COR-L47 (cell line): ENCODE measurements around the gene TLK1.

Experiments used
- DNase-seq: peaks from one replicate; lab custom pipeline; 2025; lab: John Stamatoyannopoulos, UW

TLK1 gene

GRCh38 chr2:171160119-171160955 lies at the start of gene TLK1:
Gene TLK1, minus strand, starts transcription at chr2:171160893. Its CDS starts 465 bp downstream, at chr2:171160428.
- DNase-seq: peak; percentile 84

- no peak for DNase-seq
Observed at GRCh38 chr2:171210216-171210863, 49.6 kb upstream of the TLK1 start.

DNA sequence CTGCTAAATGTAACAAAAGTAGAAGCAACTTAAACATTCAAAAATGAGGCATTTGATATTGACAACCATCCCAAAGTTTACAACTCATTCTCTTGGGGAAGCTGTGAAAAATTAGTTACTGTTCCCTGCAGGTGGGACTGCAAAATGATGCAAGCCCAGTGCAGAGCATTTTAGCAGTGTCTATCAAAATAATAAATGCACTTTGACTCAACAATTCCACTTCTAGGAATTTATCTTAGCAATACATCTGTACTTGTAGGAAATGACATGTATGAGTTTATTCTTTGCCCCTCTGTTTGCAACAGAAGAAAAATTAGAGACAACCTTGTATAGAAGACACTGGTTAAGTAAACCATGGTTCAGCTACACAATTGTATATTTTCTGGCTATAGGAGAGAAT lies 48.0 kb upstream of the TLK1 start:
- DNase-seq: no peak

DNA sequence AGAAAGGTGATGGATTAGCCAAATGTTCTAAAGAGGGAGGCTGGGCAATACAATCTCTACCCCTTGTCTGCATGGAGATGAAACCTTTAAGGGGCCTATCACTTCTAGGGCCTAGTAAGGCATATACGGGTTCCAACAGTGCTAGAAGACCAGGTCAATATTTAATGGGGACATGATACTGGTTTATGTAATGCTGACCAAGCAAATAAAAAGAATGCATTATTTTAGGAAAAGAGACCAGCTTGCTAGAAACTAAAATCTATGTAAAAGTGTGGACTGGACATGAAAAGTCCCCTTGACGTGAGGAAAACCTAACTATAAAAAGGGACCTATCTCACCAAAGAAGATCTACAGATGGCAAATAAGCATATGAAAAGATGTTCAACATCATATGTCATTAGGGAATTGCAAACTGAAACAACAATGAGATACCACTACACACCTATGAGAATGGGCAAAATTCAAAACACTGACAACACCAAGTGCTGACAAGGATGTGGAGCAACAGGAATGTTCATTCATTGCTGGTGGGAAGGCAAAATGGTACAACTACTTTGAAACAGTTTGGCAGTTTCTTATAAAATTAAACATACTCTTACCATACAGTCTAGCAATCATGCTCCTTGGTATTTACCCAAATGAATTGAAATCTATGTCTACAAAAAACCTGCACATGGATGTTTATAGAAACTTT lies 45.9 kb upstream of the TLK1 start:
- DNase-seq: no peak

DNA sequence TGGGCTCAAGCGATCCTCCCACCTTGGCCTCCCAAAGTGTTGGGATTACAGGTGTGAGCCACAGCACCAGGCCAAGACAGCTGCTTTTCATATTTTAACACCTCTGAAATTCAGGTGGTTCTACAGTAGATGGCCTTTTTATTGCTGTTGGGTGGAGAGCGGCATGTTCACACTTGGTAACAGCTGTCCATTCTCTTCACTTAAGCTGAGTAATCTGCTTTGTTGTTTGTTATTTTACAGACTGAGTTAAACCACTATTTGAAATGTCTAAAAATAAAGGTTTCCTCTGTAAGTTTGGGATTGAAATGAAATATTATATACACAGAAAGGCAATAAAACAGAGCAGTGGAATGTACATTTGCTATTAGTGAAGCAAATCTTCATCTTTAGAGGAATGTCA lies 44.9 kb upstream of the TLK1 start:
- no peak for DNase-seq

- no peak for DNase-seq
Observed at GRCh38 chr2:171201767-171202166, 41.1 kb upstream of the TLK1 start.

GRCh38 chr2:171201271-171201670 lies 40.6 kb upstream of the TLK1 start:
- no peak for DNase-seq

DNA sequence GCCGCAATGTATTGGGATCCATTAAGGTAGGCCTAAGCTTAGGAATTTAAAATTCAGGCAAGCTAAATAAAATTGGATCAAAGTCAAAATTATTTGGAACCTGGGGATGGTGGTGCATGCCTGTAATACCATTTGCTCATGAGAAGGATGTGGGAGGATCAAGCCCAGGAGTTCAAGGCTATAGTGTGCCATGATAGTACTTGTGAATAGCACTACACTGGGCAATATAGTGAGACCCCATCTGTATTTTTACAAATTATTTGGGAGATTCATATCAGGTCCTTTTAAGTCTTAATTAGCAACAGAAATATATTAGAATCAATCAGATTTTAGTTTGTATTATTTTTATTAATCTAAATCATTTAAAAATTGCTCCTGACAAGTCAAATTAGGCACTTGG lies 39.8 kb upstream of the TLK1 start:
- no peak for DNase-seq

DNA sequence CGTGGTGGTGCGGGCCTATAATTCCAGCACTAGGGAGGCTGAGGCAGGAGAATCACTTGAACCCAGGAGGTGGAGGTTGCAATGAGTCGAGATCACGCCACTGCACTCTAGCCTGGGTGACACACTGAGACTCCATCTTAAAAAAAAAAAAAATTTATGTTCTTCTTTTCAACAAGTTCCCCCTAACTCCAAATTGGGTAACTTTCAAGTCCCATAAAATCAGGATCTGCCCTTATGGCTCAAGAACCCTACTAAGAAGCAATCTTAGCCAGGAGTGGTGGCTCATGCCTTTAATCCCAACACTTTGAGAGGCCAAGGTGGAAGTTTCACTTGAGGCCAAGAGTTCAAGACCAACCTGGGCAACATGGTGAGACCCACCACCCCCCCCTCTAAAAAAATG lies 30.3 kb upstream of the TLK1 start:
- DNase-seq: no peak

DNA sequence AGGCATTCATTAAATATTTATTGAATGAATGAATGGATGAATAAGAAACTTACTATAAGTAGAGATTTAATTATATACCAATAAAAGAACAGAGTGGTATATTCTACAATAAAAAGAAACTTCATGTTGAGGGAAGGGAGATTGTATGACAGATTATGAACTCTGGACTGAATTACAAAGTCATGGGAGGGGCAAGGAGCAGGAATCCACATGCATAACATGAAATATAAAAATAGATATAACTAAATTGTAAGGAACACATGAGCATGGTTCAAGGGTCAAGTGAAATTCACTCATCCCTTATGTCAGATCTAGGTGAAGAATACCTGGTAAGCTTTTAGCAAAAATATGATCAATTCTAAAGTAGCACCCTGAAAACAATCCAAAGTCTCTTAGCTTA lies 27.1 kb upstream of the TLK1 start:
- no peak for DNase-seq

DNA sequence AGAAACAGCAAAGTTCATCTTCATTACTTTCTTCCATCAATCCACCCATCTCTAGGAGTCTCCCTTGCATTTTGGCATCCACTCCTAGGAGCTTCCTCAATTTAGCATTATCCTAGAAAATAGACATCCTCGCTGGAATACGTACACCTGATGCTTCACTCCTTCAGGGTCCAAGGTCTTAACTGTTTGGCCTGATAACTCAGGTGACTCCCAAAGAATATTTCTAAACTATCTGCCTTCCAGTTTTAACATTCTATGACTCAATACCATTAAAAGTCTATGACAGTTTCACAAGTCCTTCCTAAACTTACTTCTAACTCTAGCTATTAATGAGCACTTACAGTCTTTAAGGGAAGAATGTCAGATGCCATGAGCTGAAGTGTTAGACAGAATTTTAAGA lies 26.5 kb upstream of the TLK1 start:
- DNase-seq: no peak

DNA sequence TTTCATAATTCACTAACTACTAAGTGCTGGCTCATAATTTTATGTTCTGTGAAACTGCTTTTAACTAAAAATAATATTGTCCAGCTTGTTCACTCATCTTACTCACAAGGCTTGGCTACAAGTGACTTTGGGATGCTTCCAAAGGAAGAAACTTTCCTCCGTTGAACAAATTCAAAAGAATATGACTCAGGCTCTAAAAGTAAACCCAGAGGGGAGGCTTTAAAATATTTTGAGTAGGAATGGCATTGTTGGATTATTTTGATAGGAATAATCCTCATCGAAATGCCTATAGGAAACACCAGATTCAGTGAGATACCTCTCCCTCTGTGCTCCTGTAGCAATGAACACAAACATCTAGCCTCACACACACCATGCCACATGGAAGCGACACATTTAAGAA lies 25.2 kb upstream of the TLK1 start:
- DNase-seq: no peak

DNA sequence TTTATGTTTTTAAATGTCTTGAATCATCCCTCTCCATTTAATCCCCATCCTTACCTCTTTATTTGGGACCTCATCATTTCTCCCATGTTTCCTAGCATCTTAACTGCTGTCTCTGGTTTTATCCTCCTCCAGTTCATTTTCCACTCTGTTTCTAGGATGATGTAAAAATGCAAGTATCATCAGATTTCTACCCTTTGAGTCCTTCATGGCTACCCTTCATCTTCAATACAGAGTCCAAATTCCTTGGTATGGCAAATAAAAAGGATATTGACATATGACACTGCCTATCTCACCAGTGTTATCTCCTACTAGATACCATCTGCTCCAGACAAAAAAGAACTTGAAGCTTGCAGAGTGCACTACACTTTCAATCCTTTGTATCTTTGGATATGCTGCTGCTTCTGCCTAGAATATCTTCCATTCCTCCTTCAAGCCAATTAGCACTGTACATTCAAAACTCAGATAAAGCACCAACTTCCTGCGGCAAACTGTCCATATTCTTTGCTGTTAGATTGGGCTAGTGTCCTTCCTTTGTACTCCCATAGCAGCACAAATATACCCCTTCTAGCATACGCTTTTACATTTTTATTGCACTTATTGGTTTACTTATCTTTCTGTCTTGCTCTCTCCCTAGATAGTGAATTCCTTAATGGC lies 24.6 kb upstream of the TLK1 start:
- DNase-seq: no peak

DNA sequence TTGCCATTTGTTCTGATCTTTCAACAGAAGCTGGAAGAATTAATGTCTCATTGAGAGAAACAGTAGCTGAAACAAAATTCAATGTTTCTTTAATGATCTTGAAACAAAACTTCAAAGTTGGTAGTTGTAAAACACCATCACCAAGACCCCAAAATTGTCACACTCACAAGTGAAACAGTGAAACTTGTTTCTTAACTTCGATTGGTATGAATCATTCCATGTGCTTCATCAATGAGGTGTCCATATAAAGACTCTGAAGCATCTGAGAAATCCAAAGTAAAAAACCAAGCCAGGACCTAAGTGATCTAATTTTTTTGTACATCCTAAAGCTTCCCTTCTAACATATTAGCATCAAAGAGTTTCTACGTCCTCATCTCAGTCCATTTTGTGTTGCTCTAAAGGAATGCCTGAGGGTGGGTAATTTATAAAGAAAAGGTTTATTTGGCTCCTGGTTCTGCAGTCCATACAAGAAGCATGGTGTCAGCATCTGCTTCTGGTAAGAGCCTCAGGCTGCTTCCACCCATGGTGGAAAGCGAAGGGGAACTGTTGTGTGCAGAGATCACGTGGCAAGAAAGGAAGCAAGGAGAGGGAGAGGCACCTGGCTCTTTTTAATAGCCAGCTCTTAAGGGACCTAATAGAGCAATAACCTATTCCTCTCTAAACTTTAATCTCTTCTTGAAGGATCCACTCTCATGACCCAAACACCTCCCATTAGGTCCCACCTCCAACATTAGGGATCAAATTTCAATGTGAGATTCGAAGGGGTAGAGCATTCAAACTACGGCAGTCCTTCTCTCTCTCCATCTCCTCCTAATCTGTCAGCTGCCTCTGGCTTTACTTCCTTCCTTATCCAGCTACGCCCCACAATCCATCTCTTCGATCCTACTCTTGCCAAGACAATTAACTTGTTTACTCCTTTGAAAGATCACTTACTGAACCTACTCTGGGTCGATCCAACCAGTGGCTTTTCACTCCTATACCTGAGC lies 20.7 kb upstream of the TLK1 start:
- DNase-seq: no peak

GRCh38 chr2:171180229-171180930 lies 19.7 kb upstream of the TLK1 start:
- DNase-seq: no peak

- DNase-seq: no peak
Observed at GRCh38 chr2:171178993-171179392, 18.3 kb upstream of the TLK1 start.

GRCh38 chr2:171176516-171176915 lies 15.8 kb upstream of the TLK1 start:
- DNase-seq: no peak

DNA sequence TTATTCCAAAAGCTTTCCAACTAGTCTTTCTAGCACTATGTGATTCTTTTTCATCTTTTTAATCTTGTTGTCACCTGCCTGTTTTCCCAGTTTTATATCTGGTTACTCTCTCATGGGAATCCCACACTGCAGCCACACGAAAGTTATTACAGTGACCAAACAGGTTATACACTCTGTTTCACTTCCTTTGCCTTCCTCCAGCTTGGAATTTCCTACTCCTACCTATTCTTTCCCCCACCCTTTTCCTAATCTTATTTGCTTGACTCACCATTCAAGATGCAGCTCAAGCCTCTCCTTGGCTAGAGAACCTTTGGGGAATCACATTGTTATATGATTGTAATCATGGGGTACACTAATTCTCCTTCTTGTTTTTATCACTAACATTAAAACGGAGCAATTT lies 13.4 kb upstream of the TLK1 start:
- no peak for DNase-seq

DNA sequence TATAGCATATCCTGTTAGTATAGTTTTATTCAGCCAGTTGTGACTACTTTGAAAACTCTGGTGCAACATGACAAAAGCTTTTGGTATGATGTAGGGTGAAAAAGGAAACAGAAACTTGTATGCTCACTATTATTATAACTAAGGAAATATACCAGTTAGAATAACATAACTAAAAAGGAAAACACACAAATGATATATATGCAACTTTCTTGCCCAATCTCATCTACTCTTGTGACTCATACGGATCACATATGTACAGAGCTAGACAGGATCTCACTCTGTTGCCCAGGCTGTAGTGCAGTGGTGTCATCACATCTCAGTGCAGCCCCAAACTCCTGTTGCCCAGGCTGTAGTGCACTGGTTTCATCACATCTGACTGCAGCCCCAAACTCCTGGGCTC lies 12.4 kb upstream of the TLK1 start:
- DNase-seq: no peak

- no peak for DNase-seq
Observed at GRCh38 chr2:171171808-171172207, 11.1 kb upstream of the TLK1 start.

DNA sequence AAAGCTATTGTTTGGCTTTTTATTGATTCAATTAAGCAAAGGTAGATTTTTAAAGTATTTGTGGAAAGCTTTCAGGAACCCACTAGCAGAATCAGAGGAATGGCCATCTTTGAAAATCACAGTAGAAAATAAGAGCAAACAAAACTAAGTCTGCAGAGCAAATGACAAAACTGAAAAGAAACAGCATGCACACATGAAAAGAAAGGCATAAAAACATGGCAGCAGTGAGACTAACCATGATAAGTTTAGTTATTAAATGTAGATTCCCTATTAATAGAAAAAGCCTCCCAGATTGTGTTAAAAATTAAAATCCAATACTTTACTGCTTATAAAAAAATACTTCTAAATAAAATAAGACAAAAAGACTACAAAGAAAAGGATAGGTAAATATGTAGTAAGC lies 9.1 kb upstream of the TLK1 start:
- DNase-seq: no peak
